ENCODE results near the gene TBC1D1. TPM values are rescaled to one million over a fixed set of nuclear protein-coding genes. Genes with fewer than 3 reads are reported as not detected.

The TBC1D1 gene
- total and polyA plus RNA-seq, 2 donors (not counting 1 experiment from before 2014, with no cell fraction given) = 39.7 to 90.0 TPM

GRCh38 chr4:37999000-37999716, 108.3 kb downstream of the TBC1D1 start:
- no peak overlapping the region for H3K27ac ChIP-seq (ENCODE audit: insufficient read depth, low read length)
- no peak for TF ChIP-seq EZH2 (IDR thresholded peaks at IDR 0.05; ENCODE audit: low read length, missing control alignments)
- TF ChIP-seq, protein P1, sequence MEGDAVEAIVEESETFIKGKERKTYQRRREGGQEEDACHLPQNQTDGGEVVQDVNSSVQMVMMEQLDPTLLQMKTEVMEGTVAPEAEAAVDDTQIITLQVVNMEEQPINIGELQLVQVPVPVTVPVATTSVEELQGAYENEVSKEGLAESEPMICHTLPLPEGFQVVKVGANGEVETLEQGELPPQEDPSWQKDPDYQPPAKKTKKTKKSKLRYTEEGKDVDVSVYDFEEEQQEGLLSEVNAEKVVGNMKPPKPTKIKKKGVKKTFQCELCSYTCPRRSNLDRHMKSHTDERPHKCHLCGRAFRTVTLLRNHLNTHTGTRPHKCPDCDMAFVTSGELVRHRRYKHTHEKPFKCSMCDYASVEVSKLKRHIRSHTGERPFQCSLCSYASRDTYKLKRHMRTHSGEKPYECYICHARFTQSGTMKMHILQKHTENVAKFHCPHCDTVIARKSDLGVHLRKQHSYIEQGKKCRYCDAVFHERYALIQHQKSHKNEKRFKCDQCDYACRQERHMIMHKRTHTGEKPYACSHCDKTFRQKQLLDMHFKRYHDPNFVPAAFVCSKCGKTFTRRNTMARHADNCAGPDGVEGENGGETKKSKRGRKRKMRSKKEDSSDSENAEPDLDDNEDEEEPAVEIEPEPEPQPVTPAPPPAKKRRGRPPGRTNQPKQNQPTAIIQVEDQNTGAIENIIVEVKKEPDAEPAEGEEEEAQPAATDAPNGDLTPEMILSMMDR (conservative IDR thresholded peaks at IDR 0.05 in 1 of 2, IDR thresholded peaks at IDR 0.05 in 1 of 2; ENCODE audit: low read depth in 1 of 2, low read length in 2 of 2) = no peak
- no peaks in the 10 kb centered on the region for H3K27me3 ChIP-seq (ENCODE audit: control insufficient read depth, insufficient read depth, low read length)
- no peak overlapping the region for H3K4me2 ChIP-seq (ENCODE audit: extremely low read depth, insufficient read depth, low read length)
- DNase-seq (ENCODE audit: low read depth in 2 of 2) = no peak
- no peaks in the 10 kb centered on the region for H3K79me2 ChIP-seq (ENCODE audit: control insufficient read depth, insufficient read depth, low read length)
- no peaks in the 10 kb centered on the region for H3K4me1 ChIP-seq (ENCODE audit: control insufficient read depth, extremely low read depth, insufficient read depth, low read length)
- no peaks in the 10 kb centered on the region for H3K36me3 ChIP-seq (ENCODE audit: control insufficient read depth, insufficient read depth, low read length)
- H3K9ac ChIP-seq (ENCODE audit: insufficient read depth, low read length) = no peak overlapping the region
- H3K4me3 ChIP-seq (replicated peaks in 1 of 4; ENCODE audit: control extremely low read depth in 1 of 4, insufficient read depth in 1 of 4, low read depth in 3 of 4, low read length in 4 of 4) = no peak overlapping the region
- no peak overlapping the region for H2AFZ ChIP-seq (ENCODE audit: low read length)
- no peaks in the 10 kb centered on the region for H3K9me3 ChIP-seq (ENCODE audit: control insufficient read depth, insufficient read depth, low read depth, low read length)
- H4K20me1 ChIP-seq (ENCODE audit: control insufficient read depth, extremely low read depth, insufficient read depth, low read length) = no peaks in the 10 kb centered on the region

GRCh38 chr4:37999965-38000364, 109.1 kb downstream of the TBC1D1 start:
- Histone ChIP-seq H3K79me2 (ENCODE audit: control insufficient read depth, insufficient read depth, low read length) (no peaks in the 10 kb centered on the region), H3K27me3 (ENCODE audit: control insufficient read depth, insufficient read depth, low read length) (no peaks in the 10 kb centered on the region), H4K20me1 (ENCODE audit: control insufficient read depth, extremely low read depth, insufficient read depth, low read length) (no peaks in the 10 kb centered on the region), H3K4me3 (replicated peaks in 1 of 4; ENCODE audit: control extremely low read depth in 1 of 4, insufficient read depth in 1 of 4, low read depth in 3 of 4, low read length in 4 of 4) (no peak overlapping the region), H3K9me3 (ENCODE audit: control insufficient read depth, insufficient read depth, low read depth, low read length) (no peaks in the 10 kb centered on the region), H3K27ac (ENCODE audit: insufficient read depth, low read length) (no peak overlapping the region), H3K9ac (ENCODE audit: insufficient read depth, low read length) (no peak overlapping the region), H3K4me1 (ENCODE audit: control insufficient read depth, extremely low read depth, insufficient read depth, low read length) (peaks cover 2% of the 10 kb centered on the region), H2AFZ (ENCODE audit: low read length) (no peak overlapping the region), H3K36me3 (ENCODE audit: control insufficient read depth, insufficient read depth, low read length) (no peaks in the 10 kb centered on the region), H3K4me2 (ENCODE audit: extremely low read depth, insufficient read depth, low read length) (no peak overlapping the region)
- TF ChIP-seq EZH2 (IDR thresholded peaks at IDR 0.05; ENCODE audit: low read length, missing control alignments) = no peak
- TF ChIP-seq, protein P1 (conservative IDR thresholded peaks at IDR 0.05 in 1 of 2, IDR thresholded peaks at IDR 0.05 in 1 of 2; ENCODE audit: low read depth in 1 of 2, low read length in 2 of 2) = no peak
- DNase-seq (ENCODE audit: low read depth in 2 of 2) = no peak

DNA sequence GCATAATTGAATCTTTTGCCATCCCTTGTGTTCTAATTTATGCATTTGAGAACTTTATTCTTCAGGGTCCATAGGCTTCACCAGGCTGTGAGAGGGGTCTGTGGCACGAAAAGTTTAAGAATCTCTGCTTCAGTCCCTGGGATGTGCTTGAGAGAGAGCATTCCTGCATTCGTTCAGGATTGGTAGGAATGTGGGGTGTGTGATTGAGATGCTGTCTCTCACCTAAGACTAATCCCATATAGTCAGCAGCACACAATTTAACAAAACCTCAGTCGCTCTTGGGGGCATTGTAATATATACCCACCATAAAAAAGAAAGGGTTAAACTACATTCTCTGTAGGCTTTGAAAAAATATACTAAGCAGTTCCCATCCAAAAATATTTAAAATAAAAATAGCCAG, 111.0 kb downstream of the TBC1D1 start:
- H3K4me2 ChIP-seq (ENCODE audit: extremely low read depth, insufficient read depth, low read length) = no peak overlapping the region
- no peak for TF ChIP-seq EZH2 (IDR thresholded peaks at IDR 0.05; ENCODE audit: low read length, missing control alignments)
- TF ChIP-seq, protein P1 (conservative IDR thresholded peaks at IDR 0.05 in 1 of 2, IDR thresholded peaks at IDR 0.05 in 1 of 2; ENCODE audit: low read depth in 1 of 2, low read length in 2 of 2) = no peak
- H3K4me1 ChIP-seq (ENCODE audit: control insufficient read depth, extremely low read depth, insufficient read depth, low read length) = peaks cover 2% of the 10 kb centered on the region
- H3K36me3 ChIP-seq (ENCODE audit: control insufficient read depth, insufficient read depth, low read length) = no peaks in the 10 kb centered on the region
- no peaks in the 10 kb centered on the region for H3K27me3 ChIP-seq (ENCODE audit: control insufficient read depth, insufficient read depth, low read length)
- H4K20me1 ChIP-seq (ENCODE audit: control insufficient read depth, extremely low read depth, insufficient read depth, low read length) = no peaks in the 10 kb centered on the region
- no peak overlapping the region for H2AFZ ChIP-seq (ENCODE audit: low read length)
- H3K79me2 ChIP-seq (ENCODE audit: control insufficient read depth, insufficient read depth, low read length) = no peaks in the 10 kb centered on the region
- H3K4me3 ChIP-seq (replicated peaks in 1 of 4; ENCODE audit: control extremely low read depth in 1 of 4, insufficient read depth in 1 of 4, low read depth in 3 of 4, low read length in 4 of 4) = no peak overlapping the region
- DNase-seq (ENCODE audit: low read depth in 2 of 2) = no peak
- H3K9ac ChIP-seq (ENCODE audit: insufficient read depth, low read length) = no peak overlapping the region
- no peaks in the 10 kb centered on the region for H3K9me3 ChIP-seq (ENCODE audit: control insufficient read depth, insufficient read depth, low read depth, low read length)
- H3K27ac ChIP-seq (ENCODE audit: insufficient read depth, low read length) = no peak overlapping the region
